K562 (cell line): ENCODE measurements around the gene SNRPB.

Experiments
- BCL6 ChIP-seq: fragments of 250-450 bp; sonication (Bioruptor Pico); IDR thresholded peaks from 2 replicates; pipeline ENCODE4 v1.4.0; 2020
- CBX3 ChIP-seq, 2 experiments: IDR thresholded peaks; 1 replicate in 1 of 2; 2 replicates in 1 of 2; pipeline ENCODE4 v1.6.1; 2012; ENCODE audit warnings: inconsistent platforms in 2 of 2, low read length in 2 of 2, borderline replicate concordance in 1 of 2, control low read depth in 1 of 2
- CREBBP ChIP-seq: IDR thresholded peaks from one replicate; pipeline ENCODE4 v1.6.1; 2012; ENCODE audit warnings: low read depth, mild to moderate bottlenecking, control low read depth, inconsistent platforms, low read length
- SRSF3 ChIP-seq: fragments of 200-400 bp; formaldehyde crosslinking; IDR thresholded peaks from 2 replicates; pipeline ENCODE4 v1.6.1; 2016; ENCODE audit warnings: mild to moderate bottlenecking, low read length, moderate library complexity; ENCODE audit not compliant: insufficient read depth
- ZKSCAN1 ChIP-seq: fragments of 150-350 bp; IDR thresholded peaks from 2 replicates; pipeline ENCODE4 v1.6.1; 2016; ENCODE audit warnings: low read depth, low read length
- TF ChIP-seq, protein P1 (sequence below): sonication (generic); formaldehyde crosslinking; IDR thresholded peaks from 2 replicates; pipeline ENCODE4 v1.8.0; 2022; ENCODE audit warnings: mild to moderate bottlenecking, missing genetic modification reagents
- TF ChIP-seq, protein P2 (sequence below): sonication (generic); formaldehyde crosslinking; IDR thresholded peaks from 2 replicates; pipeline ENCODE4 v1.9.0; 2022; ENCODE audit warnings: mild to moderate bottlenecking, missing genetic modification reagents

DNA sequence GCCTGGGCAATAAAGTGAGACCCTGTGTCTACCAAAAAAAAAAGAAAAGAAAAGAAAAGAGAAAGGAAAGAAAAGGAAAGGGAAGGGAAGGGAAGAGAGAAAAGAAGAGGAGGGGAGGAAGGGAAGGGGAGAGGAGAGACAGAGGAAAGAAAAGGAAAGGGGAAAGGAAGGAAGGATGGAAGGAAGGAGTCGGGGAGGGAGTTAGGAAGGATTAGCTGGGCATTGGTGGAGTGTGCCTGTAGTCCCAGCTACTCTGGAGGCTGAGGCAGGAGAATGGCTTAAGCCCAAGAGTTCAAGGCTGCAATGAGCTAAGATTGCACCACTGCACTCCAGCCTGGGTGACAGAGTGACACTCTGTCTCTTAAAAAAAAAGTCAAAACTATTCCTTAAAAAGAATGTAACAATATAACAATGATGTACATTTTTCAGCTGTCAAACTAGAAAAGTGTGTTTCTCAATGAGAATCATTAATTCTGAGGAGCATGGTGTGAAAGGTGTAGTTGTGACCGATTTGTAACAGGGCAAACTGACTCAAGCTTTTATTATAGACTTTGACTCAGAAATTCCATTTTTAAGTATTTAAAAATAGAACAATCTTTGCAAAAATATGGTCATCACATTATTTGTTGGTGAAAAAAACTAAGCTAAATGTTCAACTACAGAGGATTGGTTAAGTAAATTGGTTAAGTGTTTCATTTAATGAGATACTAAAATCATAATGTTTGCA, 14.7 kb downstream of the SNRPB start:
- no peak for TF ChIP-seq SRSF3
- no peak for TF ChIP-seq CBX3 (IDR thresholded peaks at IDR 0.05; ENCODE audit: borderline replicate concordance in 1 of 2, low read length in 2 of 2)
- TF ChIP-seq, protein P1, sequence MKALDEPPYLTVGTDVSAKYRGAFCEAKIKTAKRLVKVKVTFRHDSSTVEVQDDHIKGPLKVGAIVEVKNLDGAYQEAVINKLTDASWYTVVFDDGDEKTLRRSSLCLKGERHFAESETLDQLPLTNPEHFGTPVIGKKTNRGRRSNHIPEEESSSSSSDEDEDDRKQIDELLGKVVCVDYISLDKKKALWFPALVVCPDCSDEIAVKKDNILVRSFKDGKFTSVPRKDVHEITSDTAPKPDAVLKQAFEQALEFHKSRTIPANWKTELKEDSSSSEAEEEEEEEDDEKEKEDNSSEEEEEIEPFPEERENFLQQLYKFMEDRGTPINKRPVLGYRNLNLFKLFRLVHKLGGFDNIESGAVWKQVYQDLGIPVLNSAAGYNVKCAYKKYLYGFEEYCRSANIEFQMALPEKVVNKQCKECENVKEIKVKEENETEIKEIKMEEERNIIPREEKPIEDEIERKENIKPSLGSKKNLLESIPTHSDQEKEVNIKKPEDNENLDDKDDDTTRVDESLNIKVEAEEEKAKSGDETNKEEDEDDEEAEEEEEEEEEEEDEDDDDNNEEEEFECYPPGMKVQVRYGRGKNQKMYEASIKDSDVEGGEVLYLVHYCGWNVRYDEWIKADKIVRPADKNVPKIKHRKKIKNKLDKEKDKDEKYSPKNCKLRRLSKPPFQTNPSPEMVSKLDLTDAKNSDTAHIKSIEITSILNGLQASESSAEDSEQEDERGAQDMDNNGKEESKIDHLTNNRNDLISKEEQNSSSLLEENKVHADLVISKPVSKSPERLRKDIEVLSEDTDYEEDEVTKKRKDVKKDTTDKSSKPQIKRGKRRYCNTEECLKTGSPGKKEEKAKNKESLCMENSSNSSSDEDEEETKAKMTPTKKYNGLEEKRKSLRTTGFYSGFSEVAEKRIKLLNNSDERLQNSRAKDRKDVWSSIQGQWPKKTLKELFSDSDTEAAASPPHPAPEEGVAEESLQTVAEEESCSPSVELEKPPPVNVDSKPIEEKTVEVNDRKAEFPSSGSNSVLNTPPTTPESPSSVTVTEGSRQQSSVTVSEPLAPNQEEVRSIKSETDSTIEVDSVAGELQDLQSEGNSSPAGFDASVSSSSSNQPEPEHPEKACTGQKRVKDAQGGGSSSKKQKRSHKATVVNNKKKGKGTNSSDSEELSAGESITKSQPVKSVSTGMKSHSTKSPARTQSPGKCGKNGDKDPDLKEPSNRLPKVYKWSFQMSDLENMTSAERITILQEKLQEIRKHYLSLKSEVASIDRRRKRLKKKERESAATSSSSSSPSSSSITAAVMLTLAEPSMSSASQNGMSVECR (CRISPR knock-in tag), result no peak
- TF ChIP-seq BCL6 (CRISPR knock-in tag), result no peak
- TF ChIP-seq CREBBP, result no peak
- TF ChIP-seq, protein P2, sequence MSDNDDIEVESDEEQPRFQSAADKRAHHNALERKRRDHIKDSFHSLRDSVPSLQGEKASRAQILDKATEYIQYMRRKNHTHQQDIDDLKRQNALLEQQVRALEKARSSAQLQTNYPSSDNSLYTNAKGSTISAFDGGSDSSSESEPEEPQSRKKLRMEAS (CRISPR knock-in tag), result no peak
- no peak for TF ChIP-seq ZKSCAN1
